Glutamatergic neuron (in vitro differentiated cells): ENCODE measurements around the gene DPYSL4. TPM values are rescaled to one million over a fixed set of nuclear protein-coding genes. Genes with fewer than 3 reads are reported as not detected.

ENCODE experiments used
- DNase-seq: peaks from one replicate; pipeline ENCODE4 v3.0.0; 2022
- H3K27ac Mint-ChIP-seq: one replicate; pipeline ENCODE4 v1.8.0; 2020; ENCODE audit warnings: mild to moderate bottlenecking, mixed read lengths, inconsistent platforms; ENCODE audit not compliant: unreplicated experiment
- H3K27me3 Mint-ChIP-seq: one replicate; pipeline ENCODE4 v1.8.0; 2020; ENCODE audit warnings: mild to moderate bottlenecking, moderate library complexity, mixed read lengths, inconsistent platforms; ENCODE audit not compliant: unreplicated experiment
- H3K36me3 Mint-ChIP-seq: one replicate; pipeline ENCODE4 v1.8.0; 2020; ENCODE audit warnings: mild to moderate bottlenecking, mixed read lengths, inconsistent platforms; ENCODE audit not compliant: unreplicated experiment
- H3K4me1 Mint-ChIP-seq: one replicate; pipeline ENCODE4 v1.8.0; 2020; ENCODE audit warnings: mild to moderate bottlenecking, low read depth, mixed read lengths, inconsistent platforms; ENCODE audit not compliant: unreplicated experiment
- H3K4me3 Mint-ChIP-seq: one replicate; pipeline ENCODE4 v1.8.0; 2020; ENCODE audit warnings: mild to moderate bottlenecking, mixed read lengths, inconsistent platforms; ENCODE audit not compliant: unreplicated experiment
- H3K9me3 Mint-ChIP-seq: one replicate; pipeline ENCODE4 v1.8.0; 2020; ENCODE audit warnings: mild to moderate bottlenecking, moderate library complexity, mixed read lengths, inconsistent platforms; ENCODE audit not compliant: unreplicated experiment
- CTCF ChIP-seq: fragments of 200-600 bp; sonication (generic); IDR thresholded peaks from one replicate; pipeline ENCODE4 v1.5.0; 2021; ENCODE audit not compliant: partially characterized antibody, unreplicated experiment
- total RNA-seq: library from RNA; stranded (reverse); fragmentation: NEBNext Ultra II Directional; extraction: Animal tissue kit (Norgen Biotek cat#: 25700); gene quantifications from one replicate; pipeline ENCODE4 v1.2.1, GENCODE V29; 2021; ENCODE audit not compliant: unreplicated experiment

The DPYSL4 gene
- total RNA-seq, 1 donor from 2014 or later: 402 TPM

- Mint-ChIP-seq H3K9me3 (peaks cover 18% of the 10 kb centered on the region), H3K4me3 (no peak overlapping the region), H3K27ac (no peak overlapping the region), H3K27me3 (peaks cover 18% of the 10 kb centered on the region), H3K36me3 (no peaks in the 10 kb centered on the region), H3K4me1 (peaks cover 31% of the 10 kb centered on the region)
- DNase-seq: peak; percentile 15
- no peak for TF ChIP-seq CTCF
These were observed 11.3 kb upstream of the DPYSL4 start for GRCh38 chr10:132175408-132175807.

GRCh38 chr10:132175907-132176581 is 10.7 kb upstream of the DPYSL4 start:
- DNase-seq: peak; percentile 54

GRCh38 chr10:132176623-132177500 is 9.9 kb upstream of the DPYSL4 start:
- Mint-ChIP-seq H3K4me3 (peak overlapping the region; percentile 58), H3K36me3 (no peaks in the 10 kb centered on the region), H3K27ac (peak overlapping the region; percentile 70), H3K27me3 (peaks cover 24% of the 10 kb centered on the region), H3K9me3 (peaks cover 14% of the 10 kb centered on the region), H3K4me1 (peaks cover 27% of the 10 kb centered on the region)
- peak; percentile 27 for DNase-seq
- TF ChIP-seq CTCF: no peak

More at GRCh38 chr10:132175907-132176581, 10.7 kb upstream of the DPYSL4 start:
- peaks cover 27% of the 10 kb centered on the region for H3K4me1 Mint-ChIP-seq
- H3K27ac Mint-ChIP-seq: peak overlapping the region; percentile 70
- no peaks in the 10 kb centered on the region for H3K36me3 Mint-ChIP-seq
- H3K27me3 Mint-ChIP-seq: peaks cover 23% of the 10 kb centered on the region
- peak overlapping the region; percentile 58 for H3K4me3 Mint-ChIP-seq
- TF ChIP-seq CTCF: no peak
- H3K9me3 Mint-ChIP-seq: peaks cover 18% of the 10 kb centered on the region

GRCh38 chr10:132178046-132178445 is 8.7 kb upstream of the DPYSL4 start:
- Mint-ChIP-seq H3K9me3 (peaks cover 11% of the 10 kb centered on the region), H3K4me3 (no peak overlapping the region), H3K27me3 (peaks cover 18% of the 10 kb centered on the region), H3K4me1 (peaks cover 25% of the 10 kb centered on the region), H3K27ac (peak overlapping the region; percentile 68), H3K36me3 (no peaks in the 10 kb centered on the region)
- TF ChIP-seq CTCF: no peak
- DNase-seq: peak; percentile 6
